NCI-H460 (cell line): ENCODE measurements around the gene MEOX1. TPM values are rescaled to one million over a fixed set of nuclear protein-coding genes. Genes with fewer than 3 reads are reported as not detected.

ENCODE experiments used
- DNase-seq: peaks from one replicate; pipeline ENCODE4 v3.0.0-alpha.2; 2016; ENCODE audit warnings: low read depth; ENCODE audit errors: extremely low read depth
- small RNA-seq, 2 experiments: library from RNA; depleted of rRNA; stranded (forward); fragments of <200 nt; gene quantifications; one replicate each; pipeline ENCODE3, GENCODE V24; 2014
- total RNA-seq: library from RNA; depleted of rRNA; stranded (reverse); fragments of >200 nt; shearing (Covaris generic); gene quantifications from 2 replicates; pipeline ENCODE4 v1.2.3, GENCODE V29; 2014; rRNA removed

The MEOX1 gene
- total RNA-seq, 1 experiment from 2014 or later = not detected

DNA sequence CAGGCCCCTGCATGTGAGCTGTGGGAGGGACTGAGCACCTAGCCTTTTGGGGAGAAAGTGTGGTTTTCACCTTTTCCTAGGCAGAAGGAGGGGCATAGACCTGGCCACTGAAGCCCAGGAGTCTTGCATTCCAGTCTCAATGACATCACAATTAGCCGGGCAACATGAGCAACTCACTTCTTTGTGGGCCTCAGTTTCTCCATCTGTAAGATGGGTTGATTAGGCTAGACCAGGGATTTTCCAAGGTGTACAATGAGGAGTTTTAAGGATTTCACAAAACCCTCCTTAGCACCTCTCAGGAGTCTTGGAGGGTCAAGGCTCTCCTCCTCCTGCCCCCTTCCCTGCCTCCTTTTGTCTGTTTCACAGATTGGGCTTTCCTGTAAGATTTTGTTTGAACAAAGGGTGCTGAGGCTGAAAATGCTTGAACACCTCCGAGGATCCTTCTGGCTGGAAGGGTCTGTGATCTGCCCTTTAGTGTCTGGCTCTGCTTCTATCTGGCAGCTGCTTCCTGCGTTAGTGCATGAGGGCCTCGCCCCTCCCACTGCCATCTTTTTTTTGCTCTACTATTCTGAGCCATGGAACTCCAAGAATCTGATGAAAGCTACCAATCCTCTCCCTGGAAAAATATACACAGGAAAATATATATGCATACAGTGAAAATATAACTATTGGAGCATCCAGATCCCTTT is 63.2 kb downstream of the MEOX1 start:
- no peak for DNase-seq

DNA sequence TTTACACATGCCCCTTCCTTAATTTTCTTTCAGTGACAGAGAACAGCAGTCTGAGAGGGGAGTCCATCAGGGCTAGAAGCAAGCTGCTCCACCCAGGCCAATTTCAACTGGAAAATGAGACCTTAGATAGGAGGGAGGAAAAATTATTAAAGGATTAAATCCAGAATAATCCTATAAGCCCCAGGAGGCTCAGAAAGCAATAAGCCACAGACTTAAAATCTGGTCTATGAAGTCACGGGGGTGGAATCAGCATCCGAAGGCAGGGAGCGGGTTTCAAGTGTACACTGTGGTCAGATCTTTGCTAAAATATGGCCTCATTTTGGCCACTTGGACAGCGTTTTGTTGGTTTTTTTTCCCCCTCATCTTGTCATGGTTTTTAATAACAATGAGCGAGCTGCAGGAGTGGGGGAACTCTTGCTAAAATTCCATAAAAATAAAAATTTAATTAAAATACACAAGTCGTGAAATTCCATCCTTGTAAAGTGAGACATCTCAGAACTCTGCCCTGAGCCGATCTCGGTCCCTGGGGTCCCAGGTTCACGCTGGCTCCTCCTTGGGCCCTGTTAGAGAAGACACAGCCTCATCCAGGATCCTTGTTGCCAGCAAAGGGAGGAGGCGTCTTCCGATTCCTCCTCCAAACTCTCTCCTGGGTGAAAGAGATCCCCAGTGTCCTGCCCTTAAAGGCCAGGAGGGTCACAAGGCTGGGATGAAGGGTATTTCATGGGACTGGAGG is 63.9 kb downstream of the MEOX1 start:
- no peak for DNase-seq

DNA sequence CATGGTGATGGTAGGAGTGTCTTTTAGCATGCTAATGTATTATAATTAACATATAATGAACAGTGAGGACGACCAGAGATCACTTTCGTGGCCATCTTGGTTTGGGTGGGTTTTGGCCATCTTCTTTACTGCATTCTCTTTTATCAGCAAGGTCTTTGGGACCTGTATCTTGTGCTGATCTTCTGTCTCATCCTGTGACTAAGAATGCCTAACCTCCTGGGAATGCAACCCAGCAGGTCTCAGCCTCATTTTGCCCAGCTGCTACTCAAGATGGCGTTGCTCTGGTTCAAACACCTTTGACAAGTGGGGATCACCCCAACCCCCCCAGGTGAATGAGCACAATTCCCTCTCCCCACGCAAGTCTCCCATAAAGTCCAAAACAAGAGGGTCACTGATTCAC is 66.3 kb downstream of the MEOX1 start:
- DNase-seq = no peak

DNA sequence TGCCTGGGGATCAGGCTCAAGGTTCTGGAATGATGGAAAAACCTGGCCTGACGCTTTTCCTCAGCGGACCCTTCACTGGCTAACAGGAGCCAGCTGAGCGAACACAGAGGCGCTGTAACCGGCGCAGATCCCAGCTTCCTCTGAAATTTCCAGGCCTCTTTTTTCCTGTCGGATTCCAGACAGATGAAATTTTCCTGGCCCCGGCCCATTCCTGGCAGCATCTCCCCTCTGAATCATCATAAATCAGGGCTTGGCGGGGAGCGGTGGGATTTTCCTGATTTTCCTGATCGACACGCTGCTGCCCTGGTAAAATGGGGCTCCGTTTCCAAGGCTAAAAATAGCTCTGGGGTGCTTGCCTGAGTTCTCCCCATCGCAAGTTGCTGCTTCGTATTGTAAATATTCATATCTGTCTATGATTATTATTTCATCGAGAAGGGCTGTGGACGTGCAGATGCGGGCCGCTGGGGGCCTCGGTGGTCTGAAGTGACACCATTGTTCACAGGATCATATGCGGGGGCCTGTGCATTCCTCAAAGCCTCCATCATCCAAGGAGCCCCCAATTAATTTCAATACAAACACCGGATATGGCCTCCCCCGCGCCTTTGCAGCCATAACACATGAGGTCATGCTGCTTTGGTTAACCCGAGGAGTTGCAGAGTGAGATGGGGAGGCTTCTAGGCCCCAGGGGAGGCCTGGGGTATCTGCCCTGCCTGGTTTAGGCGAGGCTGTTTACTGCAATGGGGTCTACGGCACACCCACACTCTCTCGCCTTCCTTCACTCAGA is 69.8 kb downstream of the MEOX1 start:
- DNase-seq = no peak

DNA sequence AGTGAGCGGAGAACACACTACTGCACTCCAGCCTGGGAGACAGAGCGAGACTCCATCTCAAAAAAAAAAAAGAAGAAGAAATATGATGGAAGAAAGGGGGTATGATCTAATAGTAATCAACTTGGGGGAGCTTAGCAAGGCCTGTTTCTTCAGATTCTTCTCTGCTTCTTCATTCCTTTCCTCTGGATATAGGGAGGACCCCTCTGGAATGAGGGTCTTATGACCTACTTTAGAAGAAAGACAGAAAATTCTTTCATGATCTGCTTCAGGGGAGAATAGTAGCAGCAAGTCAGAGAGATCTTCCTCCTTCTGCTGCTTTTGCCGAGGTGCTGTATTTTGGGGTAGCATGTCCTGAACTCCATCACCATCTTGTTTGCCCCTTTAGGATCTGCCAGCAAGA is 70.7 kb downstream of the MEOX1 start:
- DNase-seq = no peak

Small RNA genes lying within 50 kb of the gene (small RNA-seq; reads per million reads assigned to genes)
- 0 reads per million in 2 experiments for gene RF00017

Other genes with a start within 250 kb of the MEOX1 start
- 45.8 and 54.1 TPM in 2 replicates for gene DHX8, start 177.9 kb downstream of the MEOX1 start, total RNA-seq
- 210 and 229 TPM in 2 replicates for gene ETV4, start 115.6 kb downstream of the MEOX1 start, total RNA-seq
- gene SOST, start 96.9 kb upstream of the MEOX1 start, total RNA-seq = not detected in 2 replicates
- gene DUSP3, start 117.1 kb upstream of the MEOX1 start, total RNA-seq = 40.2 and 41.8 TPM in 2 replicates
- 0.09 TPM in 1 of 2 replicates, not detected in the other for gene CFAP97D1, start 118.5 kb upstream of the MEOX1 start, total RNA-seq
- gene MPP3, start 171.2 kb upstream of the MEOX1 start, total RNA-seq = 9.6 and 13.4 TPM in 2 replicates
- not detected in 2 replicates for gene CD300LG, start 185.3 kb upstream of the MEOX1 start, total RNA-seq
- gene MPP2, start 245.6 kb upstream of the MEOX1 start, total RNA-seq = 0.29 and 0.74 TPM in 2 replicates